Testis (tissue), 5 donors: ENCODE measurements around the gene ZNF747. TPM values are rescaled to one million over a fixed set of nuclear protein-coding genes. Genes with fewer than 3 reads are reported as not detected.

Experiments used
- DNase-seq: peaks from one replicate; pipeline ENCODE4 v3.0.0-alpha.2; 2019
- H3K27ac ChIP-seq, 2 donors: fragments of 200-600 bp; sonication (generic); one replicate each; pipeline ENCODE4 v1.5.1; 2019
- H3K27me3 ChIP-seq: fragments of 200-600 bp; sonication (generic); one replicate; pipeline ENCODE4 v1.5.1; 2019
- H3K36me3 ChIP-seq: fragments of 200-600 bp; sonication (generic); one replicate; pipeline ENCODE4 v1.5.1; 2017; ENCODE audit warnings: low read depth; ENCODE audit errors: missing control alignments
- H3K4me1 ChIP-seq: fragments of 200-600 bp; sonication (generic); one replicate; pipeline ENCODE4 v1.5.1; 2019
- H3K4me3 ChIP-seq, 2 donors: fragments of 200-600 bp; sonication (generic); one replicate each; pipeline ENCODE4 v1.5.1; 2017 to 2019
- H3K9me3 ChIP-seq: fragments of 200-600 bp; sonication (generic); one replicate; pipeline ENCODE4 v1.5.1; 2017
- CTCF ChIP-seq, 3 experiments: fragments of 450-650 bp in 2 of 3; fragments of 200-600 bp in 1 of 3; sonication (generic) in 1 of 3; IDR thresholded peaks; one replicate each; pipeline ENCODE4 v1.5.1; 2016 to 2019; ENCODE audit warnings: antibody characterized with exemption in 3 of 3, mild to moderate bottlenecking in 2 of 3, moderate library complexity in 1 of 3
- POLR2A ChIP-seq: fragments of 450-650 bp; IDR thresholded peaks from one replicate; pipeline ENCODE4 v1.6.1; 2017; ENCODE audit warnings: antibody characterized with exemption, mild to moderate bottlenecking, moderate library complexity
- WGBS, 2 donors: methylation state at CpG; one replicate each; pipeline ENCODE4 v1.1.5; 2018; 5-methylcytosine and 5-hydroxymethylcytosine counted together
- intact Hi-C: fragments of 100-400 bp; cut with DNase I; formaldehyde crosslinking; loops from one replicate; pipeline ENCODE4 v1.15.1; 2023; ENCODE audit warnings: low total_unique reads
- long read RNA-seq, 2 donors: transcript quantifications; one replicate each; lab custom pipeline, GENCODE V29; 2026
- polyA plus RNA-seq: library from polyadenylated mRNA; stranded (reverse); fragments of 350-450 nt; fragmentation: Illumina TruSeq; extraction: RNeasy Lipid Tissue Mini Kit (QIAGEN cat#74804); gene quantifications from one replicate; pipeline ENCODE4 v1.2.3, GENCODE V29; 2014; ENCODE audit warnings: low read depth, low replicate concordance; ENCODE audit not compliant: insufficient read depth
- total RNA-seq, 2 donors: library from RNA; depleted of rRNA; stranded (reverse); fragments of >200 nt; gene quantifications; one replicate each; pipeline ENCODE4 v1.2.3, GENCODE V29; 2016

The ZNF747 gene
- total RNA-seq (10 to 100 TPM; 18.7 to 23.3 TPM), polyA plus RNA-seq (13.1 TPM)
- long read RNA-seq, donor 1, partial matches to known transcripts, result 0 of 2 reads
- long read RNA-seq, donor 1, other reads (novel, unspliced or antisense), result 0 of 2 reads
- long read RNA-seq, donor 2, transcript ZNF747-202 (2 exons, 3,504 nt), result major isoform, 5 of 8 reads
- long read RNA-seq, donor 2, partial matches to known transcripts, result 0 of 8 reads
- long read RNA-seq, donor 2, other reads (novel, unspliced or antisense), result 0 of 8 reads

GRCh38 chr16:30534368-30535105 is at the start of gene ZNF747:
ZNF747 (minus strand) TSS chr16:30534858; CDS start chr16:30534679, 179 bp downstream.
- Histone ChIP-seq H3K4me3 (peak within 1 kb of the TSS; percentile 77 to 97), H3K9me3 (no peaks in the 10 kb centered on the region), H3K36me3 (no peaks in the 10 kb centered on the region), H3K4me1 (peaks cover 8% of the 10 kb centered on the region), H3K27me3 (no peaks in the 10 kb centered on the region), H3K27ac (peak within 1 kb of the TSS; percentile 94 to 95)
- peak; percentile 95 for DNase-seq
- WGBS, 2 donors, result 0 to 1% methylated on average over 5 to 48 of the region's 70 CpGs
- TF ChIP-seq POLR2A, result no peak
- peak in 1 of 3 experiments; percentile 2 for TF ChIP-seq CTCF (IDR thresholded peaks at IDR 0.05)
- intact Hi-C loops, result no loop called here

DNA sequence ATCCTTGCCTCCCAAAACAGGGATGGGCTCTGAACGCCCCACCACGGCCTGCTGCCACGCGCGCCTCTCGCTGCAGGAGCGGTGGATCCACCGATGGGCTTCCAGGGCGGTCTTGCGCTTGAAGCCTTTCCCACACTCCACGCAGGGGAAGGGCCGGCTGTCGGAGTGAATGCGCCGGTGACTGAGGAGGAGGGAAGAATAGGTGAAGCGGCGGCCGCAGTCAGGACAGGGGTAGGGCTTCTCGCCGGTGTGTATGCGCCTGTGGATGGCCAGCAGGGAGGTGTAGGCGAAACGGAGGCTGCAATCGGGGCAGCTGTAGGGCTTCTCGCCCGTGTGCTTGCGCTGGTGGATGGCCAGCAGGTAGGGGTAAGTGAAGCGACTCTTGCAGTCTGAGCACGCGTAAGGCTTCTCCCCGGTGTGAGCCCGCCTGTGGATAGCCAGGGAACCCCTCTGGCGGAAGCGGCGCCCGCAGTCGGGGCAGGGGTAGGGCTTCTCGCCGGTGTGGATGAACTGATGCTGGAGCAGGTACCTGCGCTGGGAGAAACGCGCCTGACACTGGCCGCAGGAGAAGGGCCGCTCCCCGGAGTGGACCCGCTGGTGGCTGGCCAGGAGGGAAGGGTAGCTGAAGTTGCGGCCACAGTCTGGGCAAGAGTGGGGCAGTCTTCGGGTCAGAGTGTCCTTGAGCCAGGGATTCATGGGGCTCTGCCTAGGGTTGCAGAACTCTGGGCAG is 48.1 kb upstream of the ZNF747 start:
- WGBS, 2 donors, result 45 to 84% methylated on average over 32 to 48 of the region's 48 CpGs

DNA sequence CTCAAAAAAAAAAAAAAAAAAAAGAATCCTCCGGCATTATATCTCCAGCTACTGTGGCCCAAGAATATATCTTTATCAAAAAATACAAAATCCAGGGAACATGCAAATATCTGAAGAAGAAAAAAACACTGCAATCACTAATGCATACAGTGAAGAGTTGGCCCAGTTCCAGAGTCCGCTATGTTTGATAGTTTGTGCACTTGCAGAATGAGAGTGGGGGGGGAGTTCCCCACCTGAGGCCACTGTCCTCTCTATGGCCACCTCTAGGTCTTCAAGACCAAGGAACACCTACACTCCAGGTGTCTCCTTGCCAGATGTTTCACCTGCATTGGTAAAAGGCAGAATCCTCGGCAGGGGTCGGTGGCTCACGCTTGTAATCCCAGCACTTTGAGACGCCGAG is 46.8 kb upstream of the ZNF747 start:
- H3K36me3 ChIP-seq, result no peaks in the 10 kb centered on the region
- peaks cover 10% of the 10 kb centered on the region for H3K4me1 ChIP-seq
- H3K4me3 ChIP-seq, result no peak overlapping the region
- H3K27ac ChIP-seq, result no peak overlapping the region
- DNase-seq, result no peak
- intact Hi-C loops, result no loop called here
- TF ChIP-seq POLR2A, result no peak
- no peak for TF ChIP-seq CTCF (IDR thresholded peaks at IDR 0.05)
- WGBS, 2 donors, result 70 to 78% methylated on average over 7 of the region's 7 CpGs
- H3K27me3 ChIP-seq, result no peaks in the 10 kb centered on the region
- no peaks in the 10 kb centered on the region for H3K9me3 ChIP-seq

More for the DNA sequence above, 48.1 kb upstream of the ZNF747 start:
- TF ChIP-seq CTCF (IDR thresholded peaks at IDR 0.05) (no peak), POLR2A (no peak)
- no peak overlapping the region for H3K4me3 ChIP-seq
- no peak overlapping the region for H3K27ac ChIP-seq
- DNase-seq, result no peak
- no peaks in the 10 kb centered on the region for H3K36me3 ChIP-seq
- no peaks in the 10 kb centered on the region for H3K27me3 ChIP-seq
- peaks cover 10% of the 10 kb centered on the region for H3K4me1 ChIP-seq
- intact Hi-C loops, result no loop called here
- H3K9me3 ChIP-seq, result no peaks in the 10 kb centered on the region

DNA sequence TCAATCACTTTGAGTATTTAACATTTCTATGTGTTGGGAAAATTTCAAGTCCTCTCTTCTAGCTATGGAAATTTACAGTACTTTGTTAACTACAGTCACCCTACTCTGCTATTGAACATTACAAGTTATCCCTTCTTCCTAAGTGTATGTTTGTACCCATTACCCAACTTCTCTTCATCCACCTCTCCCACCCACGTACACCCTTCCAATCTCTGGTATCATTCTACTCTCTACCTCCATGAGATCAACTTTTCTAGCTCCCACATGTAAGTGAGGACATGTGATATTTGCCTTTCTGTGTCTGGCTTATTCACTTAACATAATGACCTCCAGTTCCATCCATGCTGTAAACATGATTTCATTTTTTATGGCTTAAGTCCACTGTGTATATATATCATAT is 40.0 kb upstream of the ZNF747 start:
- H3K36me3 ChIP-seq, result no peaks in the 10 kb centered on the region
- H3K4me3 ChIP-seq, result no peak overlapping the region
- no peak overlapping the region for H3K27ac ChIP-seq
- H3K4me1 ChIP-seq, result peaks cover 9% of the 10 kb centered on the region
- TF ChIP-seq POLR2A (no peak), CTCF (IDR thresholded peaks at IDR 0.05) (no peak)
- intact Hi-C loops, result no loop called here
- H3K9me3 ChIP-seq, result no peaks in the 10 kb centered on the region
- no peaks in the 10 kb centered on the region for H3K27me3 ChIP-seq
- WGBS, 2 donors, result 74 to 92% methylated on average over 1 of the region's 1 CpG
- DNase-seq, result no peak
